Bone marrow (tissue), 2 donors: ENCODE data around the gene GM2A.
"Not testable (repeated sequence)": the region's sequence is repeated elsewhere in the genome, so short reads cannot be mapped to it uniquely, and the experiment has no call there.

ENCODE experiments used
- DNase-seq, 2 donors: peaks; one replicate each; lab custom pipeline; 2025; lab: John Stamatoyannopoulos, UW

GM2A gene

DNA sequence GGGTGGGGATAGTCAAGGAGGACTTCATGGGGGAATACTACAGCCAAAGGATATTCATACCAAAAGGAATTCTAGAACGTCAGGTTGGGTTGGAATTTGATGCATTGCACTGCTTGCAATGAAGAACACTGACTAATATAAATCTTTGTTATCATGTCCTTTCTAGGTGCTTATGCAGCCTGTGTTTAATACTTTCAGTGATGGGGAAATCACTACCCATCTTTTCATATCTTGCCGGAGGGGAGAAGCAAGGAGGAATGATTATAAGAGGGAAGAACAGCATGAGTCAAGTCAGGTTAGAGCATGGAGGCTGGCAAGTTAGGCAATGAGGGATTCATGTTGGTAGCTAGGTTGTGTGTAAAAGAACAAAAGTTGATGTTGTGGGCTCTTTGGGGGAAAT, 24.0 kb upstream of the GM2A start:
- DNase-seq: no peak

DNA sequence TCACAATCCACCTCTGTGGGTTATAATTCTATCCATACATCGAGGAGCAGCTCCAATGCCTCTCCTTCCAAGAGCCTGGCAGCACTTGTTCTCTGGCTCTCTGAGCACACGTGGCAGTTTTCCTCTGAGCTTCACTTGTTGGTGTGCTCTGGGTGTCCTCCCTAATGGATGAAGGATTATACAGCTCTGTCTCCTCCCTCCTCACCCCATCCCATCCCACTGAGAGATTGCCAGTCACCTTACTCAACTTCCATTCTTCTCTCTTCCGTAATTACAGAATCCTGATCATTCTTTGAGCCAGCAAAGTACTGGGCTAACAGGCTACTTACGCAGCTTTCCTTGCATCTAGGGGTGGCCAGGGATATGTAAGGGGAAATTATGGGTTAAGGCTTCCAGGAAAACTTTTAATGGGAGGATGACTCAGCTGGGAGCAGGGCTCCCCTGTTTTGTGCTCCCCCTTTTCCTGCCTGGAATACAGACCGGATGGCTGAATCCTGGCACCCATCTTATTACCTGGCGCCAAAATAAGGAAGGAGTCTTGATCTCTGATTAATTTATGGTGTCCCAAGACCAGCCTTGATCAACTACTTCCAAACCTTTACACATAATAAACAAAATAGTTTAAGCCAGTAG, 22.8 kb upstream of the GM2A start:
- no peak for DNase-seq

DNA sequence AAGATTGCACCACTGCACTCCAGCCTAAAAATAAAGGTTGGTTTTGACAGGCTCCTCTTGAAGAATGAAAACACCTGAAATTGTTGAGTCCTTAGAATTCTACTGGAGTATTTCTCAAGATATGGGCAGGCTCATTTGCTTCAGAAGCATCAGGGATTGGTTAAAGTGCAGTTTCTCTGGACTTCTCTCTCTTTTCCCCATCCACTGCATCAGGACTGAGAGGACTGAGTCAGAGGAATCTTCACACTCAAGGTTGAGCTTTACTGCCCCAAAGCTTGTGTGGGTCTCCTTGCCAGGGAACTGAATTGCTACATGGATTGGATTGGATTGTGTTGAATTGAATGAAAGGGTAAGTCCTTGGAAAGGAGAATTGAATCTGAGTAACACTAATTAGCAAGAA, 21.6 kb upstream of the GM2A start:
- no peak for DNase-seq

DNA sequence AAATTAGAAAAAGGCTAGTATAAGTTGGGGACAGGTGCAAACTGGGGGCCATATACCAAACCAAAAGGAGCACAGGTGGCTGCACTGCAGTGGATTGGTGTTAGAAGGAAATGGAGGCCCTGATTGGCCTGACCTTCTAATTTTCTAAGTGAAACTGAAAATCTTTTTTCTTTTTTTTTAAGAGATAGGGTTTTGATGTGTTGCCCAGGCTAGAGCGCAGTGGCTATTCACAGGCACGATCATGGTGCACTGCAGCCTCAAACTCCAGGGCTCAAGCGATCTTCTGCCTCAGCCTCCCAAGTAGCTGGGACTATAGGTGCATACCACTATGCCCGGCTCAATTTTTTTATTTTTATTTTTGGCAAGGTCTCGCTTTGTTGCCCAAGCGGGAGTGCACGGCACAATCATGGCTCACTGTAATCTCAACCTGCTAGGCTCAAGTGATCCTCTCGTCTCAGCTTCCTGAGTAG, 19.3 kb upstream of the GM2A start:
- no peak for DNase-seq

DNA sequence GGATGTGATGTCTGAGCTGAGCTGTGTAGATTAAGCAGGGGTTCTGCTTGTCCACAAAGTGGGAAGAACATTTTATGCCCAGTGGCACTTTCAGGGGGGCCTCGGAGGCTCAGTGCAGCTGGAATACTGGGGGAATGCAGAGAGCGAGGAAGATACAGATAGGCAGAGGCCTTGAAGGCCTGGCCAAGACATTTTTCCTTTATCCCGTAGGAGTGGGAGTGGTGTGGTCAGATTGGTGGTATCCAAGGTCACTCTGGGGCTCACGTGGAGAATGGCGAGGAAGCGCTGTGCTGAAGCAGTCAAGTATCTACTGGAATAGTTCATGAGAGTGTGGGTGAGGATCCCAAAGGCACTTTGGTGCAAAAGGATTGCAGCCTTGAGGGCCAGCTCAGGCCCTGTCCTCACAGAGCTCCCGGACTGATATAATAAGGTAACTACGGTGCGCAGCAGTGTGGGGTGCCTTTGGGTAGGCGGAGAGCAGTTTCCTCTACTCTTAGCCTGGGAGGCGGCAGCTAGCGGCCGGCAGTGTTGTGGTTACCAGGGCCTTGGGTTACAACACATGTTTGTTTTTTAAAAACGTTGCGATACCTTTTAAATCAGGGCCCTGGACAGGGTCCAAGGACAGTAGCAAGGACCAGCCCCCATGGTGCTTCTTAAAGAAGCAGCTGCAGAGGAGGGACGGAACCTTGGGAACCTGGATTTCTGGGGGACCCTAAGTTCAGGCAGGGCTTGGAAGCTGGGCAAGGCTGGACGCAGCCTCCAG, 18.3 kb upstream of the GM2A start:
- DNase-seq: no peak

DNA sequence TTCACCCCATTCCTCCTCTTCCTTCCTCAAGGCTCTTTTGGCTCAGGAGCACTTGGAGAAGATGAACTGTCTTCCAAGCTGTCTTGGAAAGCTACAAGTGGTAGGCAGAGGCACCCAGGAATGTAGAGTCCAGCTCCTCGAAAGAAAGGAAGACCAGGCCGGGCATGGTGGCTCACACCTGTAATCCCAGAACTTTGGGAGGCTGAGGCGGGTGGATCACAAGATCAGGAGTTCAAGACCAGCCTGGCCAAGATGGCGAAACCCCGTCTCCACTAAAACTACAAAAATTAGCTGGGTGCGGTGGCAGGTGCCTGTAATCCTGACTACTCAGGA, 17.8 kb upstream of the GM2A start:
- not testable (repeated sequence) for DNase-seq

DNA sequence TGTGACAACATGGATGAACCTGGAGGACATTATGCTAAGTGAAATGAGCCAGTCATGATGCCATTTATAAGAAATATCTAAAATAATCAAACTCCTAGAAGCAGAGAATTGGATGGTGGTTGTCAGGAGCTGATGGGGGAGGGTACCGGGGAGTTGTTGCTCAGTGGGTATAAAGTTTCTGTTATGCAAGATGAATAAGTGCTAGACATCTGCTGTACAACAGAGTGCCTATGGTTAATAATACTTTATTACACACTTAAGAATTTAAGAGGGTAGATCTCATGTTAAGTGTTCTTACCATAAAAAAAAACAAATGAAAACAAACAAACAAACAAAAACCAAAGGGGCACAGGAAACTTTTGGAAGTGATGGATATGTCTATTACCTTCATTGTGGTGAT, 16.1 kb upstream of the GM2A start:
- no peak for DNase-seq

DNA sequence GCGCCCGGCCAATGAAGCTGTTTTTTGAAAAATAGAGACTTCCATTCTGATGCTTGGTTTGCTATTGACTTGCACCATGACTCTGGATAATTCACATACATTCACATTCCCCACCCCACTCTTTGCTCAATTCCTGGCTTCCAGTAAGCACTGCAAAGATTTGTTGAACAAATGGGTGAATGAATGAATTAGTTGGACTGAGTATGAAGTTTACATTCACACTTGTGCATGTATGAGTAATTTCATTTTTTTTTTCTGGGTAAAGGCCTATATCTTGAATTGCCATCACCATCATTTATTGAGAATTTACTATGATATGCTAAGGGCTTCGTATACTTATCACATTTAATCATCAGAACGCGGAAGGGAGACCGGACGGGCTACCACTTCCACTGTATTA, 15.3 kb upstream of the GM2A start:
- DNase-seq: no peak

DNA sequence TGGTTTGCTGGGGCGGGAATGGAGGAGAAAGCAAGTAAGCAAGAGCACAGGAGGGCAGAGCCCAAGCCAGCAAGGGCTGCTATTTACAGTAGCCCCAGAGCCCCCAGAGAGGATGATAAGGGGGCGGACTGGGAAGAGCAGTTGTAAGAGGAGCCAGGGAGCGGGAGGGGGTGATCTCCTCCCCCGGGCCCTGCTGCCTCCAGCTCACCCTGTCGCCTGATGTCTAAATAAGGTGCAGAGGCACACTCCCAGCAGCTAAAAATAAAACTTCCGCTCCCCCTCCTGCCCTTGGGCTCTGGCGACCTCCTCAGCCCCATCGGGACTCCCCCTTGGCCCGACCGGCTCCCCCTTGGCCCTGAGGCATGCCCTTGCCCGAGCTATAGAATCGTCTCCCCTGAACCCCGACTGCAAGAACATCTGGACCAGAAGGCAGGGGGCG, 14.7 kb upstream of the GM2A start:
- DNase-seq: no peak

DNA sequence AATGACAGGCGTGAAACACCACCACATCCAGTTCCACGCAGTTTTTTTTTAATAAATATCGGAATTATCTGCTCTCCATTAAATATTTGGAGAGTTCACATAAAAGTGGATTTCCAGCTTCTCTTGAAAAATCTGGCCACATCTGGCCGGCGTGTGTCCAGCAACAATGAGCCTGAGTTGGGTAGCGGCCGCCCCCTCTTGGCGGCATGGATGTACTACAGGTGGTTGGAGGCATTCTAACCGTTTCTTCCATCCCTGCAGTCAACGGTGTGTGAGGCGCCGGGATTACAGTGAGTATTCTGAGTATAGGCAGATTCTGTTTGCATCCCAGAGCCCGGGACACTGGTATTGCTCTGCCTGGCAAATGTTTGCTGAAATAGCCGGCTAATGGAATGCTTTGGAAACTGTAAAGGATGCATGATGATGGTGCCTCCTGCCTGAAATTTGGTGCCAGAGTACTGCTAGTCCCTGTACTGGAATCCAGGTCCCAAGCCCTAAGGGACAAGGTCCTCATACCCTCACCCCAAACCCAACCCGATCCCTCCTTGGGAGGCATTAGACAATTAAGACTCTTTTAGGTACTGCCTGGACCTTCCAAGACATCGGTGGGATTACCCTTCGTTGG, 13.6 kb upstream of the GM2A start:
- peak in 1 of 2 donors; percentile 18 for DNase-seq

DNA sequence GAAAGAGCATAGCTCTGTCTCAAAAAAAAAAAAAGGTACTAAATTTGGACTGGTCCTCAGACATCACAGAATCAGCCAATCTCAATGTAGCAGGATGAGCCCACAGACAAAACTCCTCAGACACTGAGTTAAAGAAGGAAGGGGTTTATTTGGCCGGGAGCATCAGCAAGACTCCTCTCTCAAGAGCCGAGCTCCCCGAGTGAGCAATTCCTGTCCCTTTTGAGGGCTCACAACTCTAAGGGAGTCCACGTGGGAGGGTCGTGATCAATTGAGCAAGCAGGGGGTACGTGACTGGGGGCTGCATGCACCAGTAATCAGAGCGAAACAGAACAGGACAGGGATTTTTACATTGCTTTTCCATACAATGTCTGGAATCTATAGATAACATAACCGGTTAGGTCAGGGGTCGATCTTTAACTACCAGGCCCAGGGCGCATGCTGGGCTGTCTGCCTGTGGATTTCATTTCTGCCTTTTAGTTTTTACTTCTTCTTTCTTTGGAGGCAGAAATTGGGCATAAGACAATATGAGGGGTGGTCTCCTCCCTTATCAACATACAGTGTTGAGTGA, 12.6 kb upstream of the GM2A start:
- not testable (repeated sequence) for DNase-seq

DNA sequence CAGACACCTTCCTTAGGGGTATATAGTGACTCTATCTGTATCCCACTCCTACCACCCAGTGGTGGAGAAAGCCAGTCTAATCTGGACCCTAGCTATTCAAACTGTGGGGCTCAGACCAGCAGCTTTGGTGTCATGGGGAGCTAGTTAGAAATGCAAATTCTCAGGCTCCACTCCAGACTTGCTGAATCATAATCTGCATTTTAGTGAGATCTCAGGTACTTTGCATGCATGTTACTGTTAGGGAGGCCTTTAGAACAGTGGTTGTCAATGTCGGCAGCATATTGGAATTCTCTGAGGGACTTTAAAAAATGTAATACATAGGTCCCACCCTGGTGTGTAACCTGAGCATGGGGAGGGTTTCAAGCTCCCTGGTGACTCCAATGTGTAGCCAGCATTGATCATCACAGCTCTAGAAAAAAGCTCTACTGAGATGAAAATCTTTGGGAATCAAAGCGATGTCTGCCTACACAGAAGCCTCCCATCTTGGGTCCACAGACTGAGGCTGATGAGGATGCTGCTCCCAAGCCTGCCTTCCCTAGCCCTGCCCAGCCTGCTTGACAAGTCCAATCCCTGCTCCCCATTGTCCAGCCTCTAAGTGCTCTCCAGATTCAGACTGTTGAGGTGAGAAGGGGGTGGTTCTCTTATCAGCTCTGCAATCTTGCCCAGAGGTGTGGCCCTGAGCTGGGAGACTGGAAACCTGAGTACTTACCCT, 11.9 kb upstream of the GM2A start:
- no peak for DNase-seq

DNA sequence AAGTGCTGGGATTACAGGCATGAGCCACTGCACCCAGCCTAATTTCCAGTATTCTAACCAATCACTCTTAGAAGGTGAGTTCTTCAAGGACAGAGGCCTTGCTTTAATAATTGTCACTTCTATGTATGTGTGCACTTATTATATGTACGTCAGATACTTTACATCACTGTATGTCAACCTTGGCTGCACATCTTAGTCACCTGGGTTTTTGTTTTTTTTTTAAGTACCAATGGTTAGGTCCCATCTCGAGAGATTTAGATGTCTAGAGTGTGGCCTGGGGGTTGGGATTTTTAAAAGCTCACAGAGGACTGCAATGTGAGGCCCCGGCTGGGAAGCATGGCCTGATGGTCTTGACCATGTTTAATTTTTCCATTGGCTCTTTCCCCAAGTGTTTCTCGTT, 9.9 kb upstream of the GM2A start:
- DNase-seq: no peak

DNA sequence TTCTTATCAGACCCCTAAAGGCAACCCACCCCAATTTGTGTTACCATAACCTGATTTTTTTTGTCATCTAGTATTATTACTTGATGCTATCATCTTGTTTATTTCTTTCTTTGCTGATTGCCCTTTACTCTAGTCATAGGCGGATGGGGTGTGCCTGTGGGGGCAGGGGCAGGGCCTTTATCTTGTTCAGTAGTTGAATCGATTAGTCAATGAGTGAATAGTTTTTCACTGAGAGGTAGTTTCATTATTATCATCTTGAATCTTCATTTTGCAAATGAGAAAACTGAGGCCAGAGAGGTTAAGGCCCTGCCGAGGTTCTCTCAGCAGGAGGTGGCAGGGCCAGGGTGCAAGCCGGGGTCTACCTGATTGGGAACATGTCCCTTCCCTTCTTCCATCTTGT, 9.4 kb upstream of the GM2A start:
- DNase-seq: no peak

DNA sequence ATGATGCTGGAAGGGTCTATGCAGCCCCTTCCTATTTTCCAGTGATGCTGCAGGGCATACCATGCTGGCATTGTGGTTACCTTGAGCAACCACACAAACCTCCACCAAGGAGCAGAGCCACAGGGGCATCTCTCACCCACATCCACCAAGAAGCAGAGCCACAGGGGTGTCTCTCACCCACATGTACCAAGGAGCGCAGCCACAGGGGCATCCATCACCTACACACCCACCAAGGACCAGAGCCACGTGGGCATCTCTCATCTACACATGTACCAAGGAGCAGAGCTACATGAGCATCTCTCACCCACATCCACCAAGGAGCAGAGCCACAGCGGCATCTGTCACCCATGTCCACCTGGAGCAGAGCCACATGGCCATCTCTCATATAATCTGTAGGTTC, 8.8 kb upstream of the GM2A start:
- no peak for DNase-seq

DNA sequence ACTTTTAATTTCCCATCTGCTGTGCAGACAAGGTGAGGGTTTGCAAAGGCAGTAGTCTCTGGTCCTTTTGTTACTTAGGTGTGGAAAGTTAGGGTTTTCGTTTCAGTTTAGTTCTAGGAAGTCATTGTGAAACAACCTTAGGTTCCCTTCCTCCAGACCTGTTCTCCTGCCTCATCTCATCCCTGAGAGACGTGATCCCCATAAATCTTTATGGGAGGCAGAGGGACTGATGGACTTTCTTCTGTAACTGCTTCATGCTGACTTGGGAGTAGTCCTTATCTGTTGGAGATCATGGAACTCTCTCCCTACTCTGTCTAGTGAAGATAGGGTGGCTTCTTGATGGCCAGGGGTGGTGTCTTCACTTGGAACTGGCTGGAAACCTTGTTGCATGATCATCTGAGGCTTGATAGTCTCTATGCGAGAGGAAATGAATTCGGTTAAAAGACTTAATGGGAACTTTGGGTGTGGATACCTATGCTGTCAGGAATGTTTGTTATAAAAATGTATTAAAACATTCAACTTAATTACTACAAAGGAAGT, 7.2 kb upstream of the GM2A start:
- no peak for DNase-seq

DNA sequence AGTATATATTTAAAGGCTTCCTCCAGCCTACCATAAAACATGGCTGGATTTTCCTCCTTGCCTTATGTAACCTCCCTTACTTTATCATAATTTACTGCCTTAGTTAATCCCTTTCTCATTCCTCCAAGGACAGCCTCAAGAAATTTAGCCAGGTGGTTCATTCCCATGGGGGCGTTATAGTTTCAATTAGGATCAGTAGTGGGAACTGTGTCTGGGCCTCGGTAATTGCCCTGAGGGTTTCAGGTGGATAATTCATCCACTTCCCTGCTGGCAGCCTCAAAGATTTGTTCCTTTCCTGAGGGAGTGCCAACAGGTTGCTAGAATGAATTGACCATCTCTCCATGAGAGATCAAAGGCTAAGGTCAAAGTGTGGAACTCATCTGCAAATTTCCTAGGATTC, 4.3 kb upstream of the GM2A start:
- no peak for DNase-seq

DNA sequence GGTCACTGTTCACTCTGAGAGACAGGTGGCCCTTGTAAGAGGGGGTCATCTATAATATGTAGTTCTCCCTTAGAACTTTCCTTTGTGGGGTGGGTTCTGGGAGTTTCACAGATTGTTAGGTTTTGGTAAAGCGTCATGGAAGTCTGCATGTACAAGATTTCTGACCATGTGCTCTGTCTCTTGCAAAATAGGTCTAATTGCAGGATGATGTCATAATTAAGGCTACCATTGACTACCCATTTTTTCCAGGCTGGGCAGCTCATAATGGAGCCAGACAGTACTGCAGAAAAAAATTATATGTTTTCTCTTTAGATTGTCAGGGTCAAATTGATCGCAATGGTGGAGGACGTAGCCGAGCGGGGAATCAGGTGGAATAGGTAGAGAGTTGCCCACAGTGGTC, 3.7 kb upstream of the GM2A start:
- DNase-seq: no peak

DNA sequence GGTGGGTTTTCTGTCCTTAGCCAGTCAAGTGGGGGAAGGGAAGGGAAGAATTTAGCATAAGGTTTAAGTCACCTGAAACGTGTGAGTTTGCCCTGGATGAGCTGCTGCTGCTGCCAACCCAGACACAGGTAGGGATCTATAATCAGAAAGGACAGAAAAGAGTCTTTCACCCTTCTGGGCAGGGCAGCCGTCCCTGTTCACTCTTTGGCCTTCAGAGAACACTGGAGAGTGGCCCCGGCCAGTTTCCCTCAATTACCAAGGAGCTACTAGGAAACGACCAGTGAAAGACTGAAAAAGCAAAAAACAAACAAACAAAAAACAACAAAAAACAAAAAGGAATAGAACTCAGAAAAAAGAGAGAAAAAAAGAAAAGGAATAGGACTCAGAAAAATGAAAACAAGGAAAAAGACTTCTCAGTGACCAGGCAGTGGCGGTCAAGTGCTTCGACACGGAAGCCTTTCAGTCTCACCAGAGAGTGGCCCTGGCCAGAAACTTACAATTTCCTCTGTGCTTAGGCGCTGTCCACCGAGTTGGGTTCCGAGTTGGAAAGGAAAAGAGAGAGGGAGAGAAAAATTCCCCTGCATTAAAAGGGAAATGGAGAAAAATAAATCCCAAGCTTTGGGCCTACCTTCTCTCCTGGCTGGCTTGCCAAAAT, 2.5 kb upstream of the GM2A start:
- DNase-seq: no peak

DNA sequence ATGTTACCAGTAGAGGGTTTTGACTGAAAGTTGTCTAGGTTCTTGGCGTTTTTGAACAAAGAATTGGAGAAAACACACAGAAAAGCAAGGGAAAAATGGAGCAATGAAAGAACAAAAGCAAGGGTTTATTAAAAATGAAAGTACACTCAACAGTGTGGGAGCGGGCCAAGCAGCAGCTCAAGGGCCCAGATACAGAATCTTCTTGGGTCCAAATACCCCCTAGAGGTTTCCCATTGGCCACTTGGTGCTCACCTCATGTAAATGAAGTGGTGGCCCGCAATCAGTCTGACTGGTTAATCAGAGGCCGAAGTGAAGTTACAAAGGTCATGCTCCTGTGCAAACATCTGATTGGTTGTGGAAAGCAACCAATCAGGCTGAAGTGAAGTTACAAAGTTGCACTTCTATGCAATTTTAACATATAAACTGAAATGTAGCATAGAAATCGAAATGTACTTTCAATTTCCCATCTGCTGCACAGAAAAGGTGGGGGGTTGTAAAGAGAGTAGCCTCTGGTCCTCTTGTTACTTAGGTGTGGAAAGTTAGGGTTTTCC, 1.9 kb upstream of the GM2A start:
- no peak for DNase-seq

DNA sequence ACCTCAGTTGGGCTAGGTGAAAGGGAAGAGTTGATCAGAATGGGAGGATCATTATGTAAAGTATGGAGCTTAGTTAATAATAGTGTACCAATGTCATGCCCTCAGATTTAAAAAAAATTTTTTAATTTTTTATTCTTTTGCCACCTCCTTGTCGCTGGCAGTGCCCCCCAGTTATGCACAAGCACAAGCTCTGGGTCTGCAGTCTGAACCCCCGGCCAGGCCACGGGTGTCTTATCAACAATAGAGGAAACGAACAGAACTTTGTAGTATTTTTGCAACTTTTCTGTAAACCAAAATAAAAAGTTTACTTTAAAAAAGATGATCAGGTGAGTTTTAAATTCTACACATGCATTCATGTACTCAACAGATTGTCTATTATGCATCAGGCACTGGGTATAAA, 1.4 kb upstream of the GM2A start:
- no peak for DNase-seq

DNA sequence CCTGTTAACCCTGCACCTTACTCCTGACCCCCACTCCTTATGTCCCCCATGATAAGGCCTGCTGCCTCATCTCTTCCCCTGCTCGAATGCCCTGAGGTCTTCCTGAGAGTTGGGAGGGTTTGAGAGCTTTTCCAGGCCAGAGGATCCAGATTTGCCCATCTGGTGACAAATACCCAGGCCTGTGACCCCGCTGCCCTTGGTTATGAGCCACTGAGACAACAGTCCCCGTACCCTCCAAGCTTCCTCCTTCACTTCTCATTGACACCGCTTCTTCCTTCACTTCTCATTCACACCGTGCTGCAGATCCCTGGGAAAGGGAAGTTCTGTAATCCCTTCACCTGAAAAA, 593 bp downstream of the GM2A start:
- no peak for DNase-seq
